Right atrium auricular region (tissue), 2 donors: Measurements from ENCODE around the gene NIN. TPM values are rescaled to one million over a fixed set of nuclear protein-coding genes. Genes with fewer than 3 reads are reported as not detected.
A peak's percentile ranks its signal among the peaks of the same experiment; 100 is the strongest.

Experiments used
- DNase-seq: peaks from one replicate; pipeline ENCODE4 v3.0.0-alpha.2; 2019; ENCODE audit warnings: low spot score
- H3K27ac ChIP-seq, 2 donors: fragments of 200-600 bp; sonication (generic); 1 replicate in 1 of 2; 2 replicates in 1 of 2; pipeline ENCODE4 v1.5.1; 2016 to 2019
- H3K27me3 ChIP-seq, 2 donors: fragments of 200-600 bp; sonication (generic); one replicate each; pipeline versions ENCODE4 v1.5.1 to v1.6.0; 2017 to 2019
- H3K36me3 ChIP-seq: fragments of 200-600 bp; sonication (generic); one replicate; pipeline ENCODE4 v1.5.1; 2016
- H3K4me1 ChIP-seq, 2 donors: fragments of 200-600 bp; sonication (generic); one replicate each; pipeline versions ENCODE4 v1.5.1 to v1.6.0; 2017 to 2019
- H3K4me3 ChIP-seq, 2 donors: fragments of 200-600 bp; sonication (generic); 1 replicate in 1 of 2; 2 replicates in 1 of 2; pipeline ENCODE4 v1.5.1; 2017 to 2019; ENCODE audit warnings: mild to moderate bottlenecking in 1 of 2, moderate library complexity in 1 of 2
- H3K9me3 ChIP-seq, 2 donors: fragments of 200-600 bp; sonication (generic); one replicate each; pipeline ENCODE4 v1.5.1; 2019
- CTCF ChIP-seq, 2 donors: fragments of 200-600 bp; sonication (generic); IDR thresholded peaks; one replicate each; pipeline ENCODE4 v1.5.1; 2019; ENCODE audit warnings: antibody characterized with exemption in 2 of 2
- total RNA-seq, 2 donors: library from RNA; depleted of rRNA; stranded (reverse); fragments of >200 nt; gene quantifications; one replicate each; pipeline ENCODE4 v1.1.0, GENCODE V29; 2016

NIN gene
- total RNA-seq: 10 to 100 TPM; 30.1 to 49.7 TPM

- H3K36me3 ChIP-seq: no peaks in the 10 kb centered on the region
Measured at GRCh38 chr14:50830932-50831725, at the start of gene NIN. Gene NIN (minus strand): TSS chr14:50831162. CDS start chr14:50822056, 9,106 bp downstream.

GRCh38 chr14:50875359-50876070, 44.6 kb upstream of the NIN start:
- Histone ChIP-seq H3K27ac (no peak overlapping the region), H3K4me1 (no peaks in the 10 kb centered on the region), H3K9me3 (no peaks in the 10 kb centered on the region), H3K4me3 (no peak overlapping the region), H3K36me3 (no peaks in the 10 kb centered on the region), H3K27me3 (peaks cover 5 to 8% of the 10 kb centered on the region in 2 donors)
- no peak for TF ChIP-seq CTCF (IDR thresholded peaks at IDR 0.05)
- DNase-seq: no peak

More at GRCh38 chr14:50830932-50831725, at the start of gene NIN:
- TF ChIP-seq CTCF (IDR thresholded peaks at IDR 0.05): no peak
- no peaks in the 10 kb centered on the region for H3K9me3 ChIP-seq
- H3K4me3 ChIP-seq: peak within 1 kb of the TSS; percentile 85 to 90
- no peaks in the 10 kb centered on the region for H3K27me3 ChIP-seq
- peak within 1 kb of the TSS; percentile 83 to 96 for H3K27ac ChIP-seq
- DNase-seq: peak; percentile 60
- H3K4me1 ChIP-seq: peaks cover 0 to 36% of the 10 kb centered on the region in 2 donors

GRCh38 chr14:50874757-50875156, 43.8 kb upstream of the NIN start:
- no peaks in the 10 kb centered on the region for H3K9me3 ChIP-seq
- H3K27me3 ChIP-seq: peaks cover 5 to 8% of the 10 kb centered on the region in 2 donors
- H3K36me3 ChIP-seq: no peaks in the 10 kb centered on the region
- no peaks in the 10 kb centered on the region for H3K4me1 ChIP-seq
- no peak for DNase-seq
- no peak for TF ChIP-seq CTCF (IDR thresholded peaks at IDR 0.05)
- H3K27ac ChIP-seq: no peak overlapping the region
- no peak overlapping the region for H3K4me3 ChIP-seq

GRCh38 chr14:50871914-50872732, 41.2 kb upstream of the NIN start, which contains the start of gene ABHD12B:
Gene ABHD12B (plus strand): TSS chr14:50872053. CDS start chr14:50872175, 122 bp downstream.
- Histone ChIP-seq H3K4me1 (no peaks in the 10 kb centered on the region), H3K4me3 (peak within 1 kb of the TSS in 1 of 2 donors; percentile 43), H3K36me3 (no peaks in the 10 kb centered on the region), H3K9me3 (no peaks in the 10 kb centered on the region), H3K27me3 (peaks cover 5 to 8% of the 10 kb centered on the region in 2 donors), H3K27ac (no peak within 1 kb of the TSS)
- DNase-seq: no peak
- no peak for TF ChIP-seq CTCF (IDR thresholded peaks at IDR 0.05)

- Histone ChIP-seq H3K4me1 (no peaks in the 10 kb centered on the region), H3K36me3 (no peaks in the 10 kb centered on the region), H3K9me3 (no peaks in the 10 kb centered on the region), H3K27ac (no peak overlapping the region), H3K27me3 (peaks cover 5 to 8% of the 10 kb centered on the region in 2 donors), H3K4me3 (no peak overlapping the region)
- TF ChIP-seq CTCF (IDR thresholded peaks at IDR 0.05): no peak
- DNase-seq: no peak
Measured at GRCh38 chr14:50871228-50871627, 40.3 kb upstream of the NIN start.
